ENCODE data around the gene FAF1.

DNA sequence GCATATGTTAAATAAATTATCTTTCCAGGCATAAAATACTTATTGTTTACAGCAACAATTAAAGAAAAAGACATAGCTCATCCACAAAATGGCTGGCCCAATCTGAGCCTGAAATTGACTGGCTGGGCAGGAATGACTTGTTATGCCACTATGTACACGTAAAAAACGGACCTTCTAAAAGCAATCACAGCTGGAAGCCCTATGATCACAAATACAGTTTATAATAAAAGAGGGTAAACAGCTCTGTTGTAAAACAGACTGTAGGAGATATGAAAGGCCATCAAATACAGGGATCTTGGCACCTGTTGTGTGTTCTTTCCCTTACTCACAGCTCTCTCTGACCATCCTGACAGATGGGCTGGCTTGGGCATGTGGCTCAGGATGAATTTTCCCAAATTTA, 466.4 kb downstream of the FAF1 start:
- TF ChIP-seq, protein P1, sequence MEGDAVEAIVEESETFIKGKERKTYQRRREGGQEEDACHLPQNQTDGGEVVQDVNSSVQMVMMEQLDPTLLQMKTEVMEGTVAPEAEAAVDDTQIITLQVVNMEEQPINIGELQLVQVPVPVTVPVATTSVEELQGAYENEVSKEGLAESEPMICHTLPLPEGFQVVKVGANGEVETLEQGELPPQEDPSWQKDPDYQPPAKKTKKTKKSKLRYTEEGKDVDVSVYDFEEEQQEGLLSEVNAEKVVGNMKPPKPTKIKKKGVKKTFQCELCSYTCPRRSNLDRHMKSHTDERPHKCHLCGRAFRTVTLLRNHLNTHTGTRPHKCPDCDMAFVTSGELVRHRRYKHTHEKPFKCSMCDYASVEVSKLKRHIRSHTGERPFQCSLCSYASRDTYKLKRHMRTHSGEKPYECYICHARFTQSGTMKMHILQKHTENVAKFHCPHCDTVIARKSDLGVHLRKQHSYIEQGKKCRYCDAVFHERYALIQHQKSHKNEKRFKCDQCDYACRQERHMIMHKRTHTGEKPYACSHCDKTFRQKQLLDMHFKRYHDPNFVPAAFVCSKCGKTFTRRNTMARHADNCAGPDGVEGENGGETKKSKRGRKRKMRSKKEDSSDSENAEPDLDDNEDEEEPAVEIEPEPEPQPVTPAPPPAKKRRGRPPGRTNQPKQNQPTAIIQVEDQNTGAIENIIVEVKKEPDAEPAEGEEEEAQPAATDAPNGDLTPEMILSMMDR (IDR thresholded peaks at IDR 0.05): no peak
- no peak for TF ChIP-seq POLR2A (IDR thresholded peaks at IDR 0.05)
